ENCODE measurements around the gene NFKBIA.
"Not testable (repeated sequence)": the region's sequence is repeated elsewhere in the genome, so short reads cannot be mapped to it uniquely, and the experiment has no call there.

Gene NFKBIA, protein sequence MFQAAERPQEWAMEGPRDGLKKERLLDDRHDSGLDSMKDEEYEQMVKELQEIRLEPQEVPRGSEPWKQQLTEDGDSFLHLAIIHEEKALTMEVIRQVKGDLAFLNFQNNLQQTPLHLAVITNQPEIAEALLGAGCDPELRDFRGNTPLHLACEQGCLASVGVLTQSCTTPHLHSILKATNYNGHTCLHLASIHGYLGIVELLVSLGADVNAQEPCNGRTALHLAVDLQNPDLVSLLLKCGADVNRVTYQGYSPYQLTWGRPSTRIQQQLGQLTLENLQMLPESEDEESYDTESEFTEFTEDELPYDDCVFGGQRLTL

DNA sequence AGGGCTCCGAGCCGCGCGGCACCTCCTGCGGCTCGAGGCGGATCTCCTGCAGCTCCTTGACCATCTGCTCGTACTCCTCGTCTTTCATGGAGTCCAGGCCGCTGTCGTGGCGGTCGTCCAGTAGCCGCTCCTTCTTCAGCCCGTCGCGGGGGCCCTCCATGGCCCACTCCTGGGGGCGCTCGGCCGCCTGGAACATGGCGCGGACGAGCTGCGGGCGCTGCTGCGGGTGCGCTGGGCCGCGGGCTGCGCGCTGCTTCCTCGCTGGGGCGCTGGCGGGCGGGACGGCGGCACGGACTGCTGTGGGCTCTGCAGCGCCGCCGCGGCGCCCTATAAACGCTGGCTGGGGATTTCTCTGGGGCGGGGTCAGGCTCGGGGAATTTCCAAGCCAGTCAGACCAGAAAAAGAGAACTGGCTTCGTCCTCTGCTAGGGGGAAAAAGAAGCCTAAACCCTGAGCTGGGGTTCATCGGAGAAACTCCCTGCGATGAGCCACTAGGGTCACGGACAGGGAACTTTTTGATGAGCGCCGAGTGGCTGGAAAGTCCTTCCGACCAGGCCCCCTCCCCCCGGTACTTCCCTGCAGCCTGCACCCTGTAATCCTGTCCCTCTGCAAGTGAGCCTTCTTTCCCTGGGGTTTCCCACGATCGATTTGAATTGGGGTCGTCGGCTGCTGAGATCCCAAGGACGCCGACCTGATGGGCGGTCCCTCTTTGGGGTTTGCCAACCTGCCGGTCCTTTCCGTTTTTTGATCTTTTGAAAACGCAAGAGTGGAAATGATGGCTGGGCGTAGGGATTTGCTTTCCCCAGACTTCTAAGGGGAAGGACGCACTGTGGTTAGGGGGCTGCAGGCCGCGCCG, at the start of gene NFKBIA:
Gene NFKBIA, minus strand, starts transcription at position 301 of the 855 bp plus-strand sequence. Its CDS starts 105 bp downstream, at position 196.
- DNase-seq: peak; percentile 34 to 94 (median 82)

DNA sequence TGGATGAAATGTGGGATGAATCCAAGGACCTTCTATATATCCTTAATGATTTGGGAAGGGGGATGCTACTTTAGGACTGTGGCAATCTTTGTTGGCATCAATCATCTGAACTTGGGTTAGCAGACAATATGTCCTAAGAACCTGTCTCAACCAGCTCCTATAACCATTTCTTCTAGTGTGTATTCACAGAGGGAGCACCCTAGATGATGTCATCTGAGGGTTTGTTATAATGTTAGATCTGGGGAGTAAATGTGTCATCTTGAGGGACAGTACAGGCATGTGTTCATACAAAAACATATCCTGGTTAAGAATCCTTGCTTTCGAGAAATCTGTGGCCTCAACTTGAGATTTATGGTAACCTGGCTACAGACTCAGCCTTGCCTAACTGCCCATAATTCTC, 41.9 kb upstream of the NFKBIA start:
- no peak for DNase-seq

DNA sequence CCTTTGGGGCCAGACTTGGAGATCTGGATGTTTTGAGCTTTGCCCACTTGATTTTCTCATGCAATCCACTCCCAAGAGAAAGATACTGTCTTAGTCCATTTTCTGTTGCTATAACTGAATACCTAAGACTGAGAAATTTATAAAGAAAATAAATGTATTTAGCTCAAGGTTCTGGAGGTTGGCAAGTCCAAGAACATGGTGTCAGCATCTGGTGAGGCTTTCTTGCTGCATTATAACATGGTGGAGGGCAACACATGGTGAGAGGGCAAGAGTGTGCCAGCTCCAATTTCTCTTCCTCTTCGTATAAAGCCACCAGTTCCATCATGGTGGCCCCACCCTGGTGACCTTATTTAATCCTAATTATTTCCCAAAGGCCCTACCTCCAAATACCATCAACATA, 39.6 kb upstream of the NFKBIA start:
- DNase-seq: no peak

DNA sequence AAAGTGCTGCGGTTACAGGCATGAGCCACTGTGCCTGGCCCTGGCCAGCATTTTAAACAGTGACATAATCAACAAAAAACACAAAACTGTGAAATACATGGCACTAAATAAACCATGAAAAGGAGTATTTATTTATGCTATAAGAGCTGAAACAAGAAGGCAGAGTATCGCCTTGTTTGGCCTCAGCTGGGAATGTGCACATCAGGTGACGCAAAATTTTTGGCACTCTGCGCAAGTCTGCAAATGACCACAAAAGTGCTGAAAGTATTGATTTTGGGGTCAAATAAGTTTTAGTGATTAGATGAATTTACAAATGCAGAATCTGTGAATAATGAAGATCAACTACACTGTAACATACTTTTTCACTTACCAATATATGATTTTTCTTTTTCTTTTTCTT, 36.6 kb upstream of the NFKBIA start:
- no peak for DNase-seq

DNA sequence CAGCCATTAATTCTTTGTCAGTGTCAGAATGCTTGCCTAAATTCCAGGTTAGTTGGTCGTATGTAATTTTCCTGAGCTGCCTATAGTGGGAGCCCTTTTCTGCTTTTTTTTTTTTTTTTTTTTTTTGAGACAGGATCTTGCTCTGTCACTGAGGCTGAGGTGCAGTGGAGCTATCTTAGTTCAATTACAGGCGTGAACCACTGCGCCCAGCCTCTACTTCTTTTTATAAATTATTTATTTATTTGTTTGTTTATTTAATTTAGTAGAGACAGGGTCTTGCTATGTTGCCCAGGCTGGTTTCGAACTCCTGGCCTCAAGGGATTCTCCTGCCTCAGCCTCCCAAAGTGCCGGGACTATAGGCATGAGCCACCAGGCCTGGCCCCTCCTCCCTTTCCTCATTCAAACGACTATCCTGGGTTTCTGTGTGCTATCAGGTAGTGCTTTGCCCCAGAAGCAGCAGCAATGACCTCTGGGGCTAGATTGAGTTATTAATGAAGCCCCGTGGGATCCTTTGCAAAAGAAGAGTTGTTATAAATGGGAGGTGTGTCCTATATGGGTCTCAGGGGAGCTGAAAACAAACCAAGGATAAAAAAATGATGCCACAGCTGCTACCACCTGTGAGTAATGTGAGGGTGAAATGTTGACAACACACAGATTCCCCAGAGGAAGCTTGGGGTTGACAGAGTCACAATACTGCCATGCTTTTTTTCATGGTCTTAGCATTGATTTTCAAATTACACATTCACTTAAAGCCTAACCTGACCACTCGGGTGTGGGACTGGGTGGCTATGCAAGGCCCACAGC, 34.6 kb upstream of the NFKBIA start:
- DNase-seq: no peak

DNA sequence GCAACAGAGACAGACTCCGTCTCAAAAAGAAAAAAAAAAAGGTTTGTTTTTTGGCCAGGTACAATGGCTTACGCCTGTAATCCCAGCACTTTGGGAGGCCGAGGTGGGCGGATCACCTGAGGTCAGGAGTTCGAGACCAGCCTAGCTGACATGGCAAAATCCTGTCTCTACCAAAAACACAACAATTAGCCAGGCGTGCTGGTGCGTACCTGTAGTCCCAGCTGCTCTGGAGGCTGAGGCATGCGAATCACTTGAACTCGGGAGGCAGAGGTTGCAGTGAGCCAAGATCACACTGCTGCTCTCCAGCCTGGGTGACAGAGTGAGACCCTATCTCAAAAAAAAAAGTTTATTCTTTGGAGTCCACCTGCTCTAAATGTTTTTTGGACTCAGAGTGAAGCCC, 33.9 kb upstream of the NFKBIA start:
- not testable (repeated sequence) for DNase-seq

DNA sequence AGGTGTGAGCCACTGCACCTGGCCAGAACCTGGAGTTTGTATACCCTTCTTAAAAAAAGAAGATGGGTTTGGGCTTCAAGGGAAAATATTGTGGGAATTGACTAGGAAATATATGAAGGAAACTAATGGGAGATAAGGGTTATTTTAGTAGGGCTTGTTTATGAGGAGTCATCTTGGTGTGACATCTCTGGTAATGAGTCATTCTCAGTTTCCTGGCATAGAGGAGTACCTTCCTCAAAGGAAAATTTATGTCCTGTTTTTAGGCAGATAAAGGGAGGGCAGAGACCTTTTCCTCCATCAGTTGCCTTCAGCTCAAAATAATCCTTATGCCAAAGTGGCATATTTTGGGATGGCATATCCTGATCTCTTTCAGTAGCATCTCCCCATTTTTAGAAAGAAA, 30.6 kb upstream of the NFKBIA start:
- no peak for DNase-seq

DNA sequence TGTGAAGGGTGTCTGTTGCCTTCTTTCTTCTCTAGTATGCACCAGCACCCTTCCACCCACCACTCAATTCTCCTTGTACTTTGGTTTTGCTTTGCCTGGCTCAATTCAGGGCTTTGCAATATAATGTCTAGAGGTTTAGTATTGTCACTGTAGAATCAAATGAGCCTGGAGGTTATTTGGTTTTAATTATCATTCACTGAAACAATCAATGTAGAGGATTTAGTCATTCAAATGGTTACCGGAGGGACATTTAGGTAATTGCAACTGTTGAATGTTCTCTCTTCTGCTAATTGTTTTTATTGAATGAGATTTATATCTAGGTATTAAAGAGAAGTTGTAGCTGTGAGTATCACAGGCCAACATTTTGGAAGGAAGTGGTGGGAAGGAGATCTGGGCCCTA, 29.3 kb upstream of the NFKBIA start:
- DNase-seq: no peak

DNA sequence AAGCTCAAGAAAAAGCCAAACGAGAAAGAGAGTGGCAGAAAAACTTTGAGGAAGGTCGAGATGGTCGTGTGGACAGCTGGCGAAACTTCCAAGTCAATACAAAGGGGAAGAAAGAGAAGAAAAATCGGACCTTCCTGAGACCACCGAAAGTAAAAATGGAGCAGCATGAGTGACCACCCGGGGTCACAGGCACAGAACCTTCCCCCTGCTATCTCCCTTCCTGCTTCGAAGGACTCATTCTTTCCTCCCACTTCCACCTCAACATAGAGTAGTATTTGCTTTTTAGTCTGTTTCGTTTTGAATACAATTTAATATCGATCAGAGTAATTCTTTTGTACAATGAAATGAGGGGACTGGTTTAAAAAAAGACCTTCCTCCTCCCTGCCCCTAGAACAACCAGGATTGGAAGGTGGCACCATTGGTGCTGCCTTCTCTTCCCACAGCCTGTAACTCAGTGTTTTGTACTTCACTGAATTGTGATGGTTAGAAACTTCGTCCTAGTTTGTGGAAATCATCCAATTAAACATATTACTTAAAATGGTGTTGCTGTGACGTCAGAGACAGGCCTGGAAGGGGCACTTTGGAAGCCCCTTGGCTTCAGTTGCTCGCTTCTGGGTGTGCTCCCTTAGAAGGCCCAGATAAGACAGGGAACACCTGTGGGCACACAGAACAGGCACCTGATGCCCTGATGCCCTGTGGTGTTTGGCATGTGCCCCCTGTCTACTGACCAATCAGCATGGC, 26.1 kb upstream of the NFKBIA start:
- no peak for DNase-seq

DNA sequence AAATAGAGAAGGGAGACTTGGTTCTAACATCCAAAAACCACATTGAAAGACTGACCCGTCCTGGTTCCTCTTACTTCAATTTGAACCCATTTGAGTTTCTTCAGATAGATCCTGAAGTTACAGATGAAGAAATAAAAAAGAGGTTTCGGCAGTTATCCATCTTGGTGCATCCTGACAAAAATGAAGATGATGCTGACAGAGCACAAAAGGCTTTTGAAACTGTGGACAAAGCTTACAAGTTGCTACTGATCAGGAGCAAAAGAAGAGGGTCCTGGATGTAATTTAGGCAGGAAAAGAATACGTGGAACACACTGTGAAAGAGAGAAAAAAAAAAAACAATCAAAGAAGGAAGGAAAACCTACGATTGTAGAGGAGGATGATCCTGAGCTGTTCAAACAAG, 25.4 kb upstream of the NFKBIA start:
- DNase-seq: no peak

DNA sequence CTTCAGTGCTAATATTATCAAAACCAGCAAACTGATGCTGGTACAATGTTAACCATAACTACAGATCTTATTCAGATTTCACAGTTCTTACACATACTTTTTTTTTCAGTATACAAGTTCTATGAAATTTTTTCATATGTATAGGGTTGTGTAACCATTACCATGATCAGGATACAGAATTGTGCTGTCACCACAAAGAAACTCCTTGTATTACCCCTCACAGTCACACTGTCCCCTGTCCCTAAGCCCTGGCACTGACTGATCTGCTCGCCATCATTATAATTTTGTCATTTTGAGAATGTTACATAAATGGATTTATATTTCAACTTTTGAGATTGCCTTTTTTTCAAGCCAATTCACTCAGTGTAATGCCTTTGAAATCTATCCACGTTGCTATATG, 21.3 kb upstream of the NFKBIA start:
- DNase-seq: no peak

DNA sequence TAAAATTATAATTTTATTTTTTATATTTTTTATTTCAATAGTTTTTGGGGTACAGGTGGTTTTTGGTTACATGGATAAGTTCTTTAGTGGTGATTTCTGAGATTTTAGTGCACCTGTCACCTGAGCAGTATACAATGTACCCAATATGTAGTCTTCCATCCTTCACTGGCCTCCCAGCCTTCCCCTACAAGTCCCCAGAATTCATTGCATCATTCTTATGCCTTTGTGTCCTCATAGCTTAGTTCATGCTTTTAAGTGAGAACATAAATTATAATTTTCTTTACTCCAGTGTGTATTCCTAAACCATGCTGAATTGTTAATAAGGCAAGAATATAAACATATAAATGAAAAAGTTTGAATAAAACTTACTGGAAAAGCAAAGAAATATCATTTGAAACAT, 19.1 kb upstream of the NFKBIA start:
- no peak for DNase-seq

DNA sequence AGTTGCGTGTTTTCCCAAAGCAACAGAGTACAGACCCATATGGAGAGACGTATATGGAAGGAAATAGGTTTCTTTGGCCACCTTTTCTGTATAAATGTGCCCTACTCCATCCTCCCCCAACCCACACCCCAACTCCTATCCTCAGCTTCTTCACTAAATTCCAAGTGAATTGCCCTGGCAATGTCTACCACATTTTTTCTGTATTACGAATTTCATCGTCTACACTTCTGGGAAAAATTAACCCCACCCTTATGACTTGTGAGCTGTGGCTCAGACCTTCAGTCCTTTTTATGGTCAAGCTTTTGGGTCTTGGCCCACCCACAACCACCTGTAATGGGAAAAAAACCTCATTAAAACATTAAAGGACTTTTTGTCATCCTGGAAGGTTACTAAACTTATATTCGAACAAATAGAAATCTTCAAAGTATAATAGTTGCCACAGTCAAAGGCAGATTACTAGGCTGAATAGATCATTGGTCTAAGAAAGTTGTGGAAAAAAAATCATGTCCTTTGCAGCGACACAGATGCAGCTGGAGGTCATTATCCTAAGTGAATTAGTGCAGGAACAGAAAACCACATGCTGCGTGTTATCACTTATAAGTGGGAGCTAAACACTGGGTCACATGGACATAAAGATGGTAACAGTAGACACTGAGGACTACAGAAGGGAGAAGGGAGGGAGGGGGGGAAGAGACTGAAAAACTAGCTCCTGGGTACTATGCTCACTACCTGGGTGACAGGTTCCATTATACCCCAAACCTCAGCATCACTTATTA, 15.7 kb upstream of the NFKBIA start:
- DNase-seq: no peak

DNA sequence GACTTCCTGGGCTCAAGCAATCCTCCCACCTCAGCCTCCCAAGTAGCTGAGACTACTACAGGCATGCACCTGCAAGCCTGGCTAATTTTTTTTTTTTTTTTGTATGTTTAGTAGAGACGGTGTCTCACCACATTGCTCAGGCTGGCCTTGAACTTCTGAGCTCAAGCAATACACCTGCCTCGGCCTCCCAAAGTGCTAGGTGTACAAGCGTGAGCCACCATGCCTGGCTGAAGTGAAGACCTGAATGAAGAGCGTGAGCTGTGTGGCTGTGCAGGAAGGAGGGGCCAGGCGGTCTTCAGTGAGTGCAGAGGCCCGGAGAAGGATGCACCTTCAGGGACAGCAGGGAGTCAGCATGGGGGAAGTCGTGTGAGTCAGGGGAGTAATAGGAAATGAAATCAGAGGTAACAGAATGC, 14.9 kb upstream of the NFKBIA start:
- DNase-seq: no peak

DNA sequence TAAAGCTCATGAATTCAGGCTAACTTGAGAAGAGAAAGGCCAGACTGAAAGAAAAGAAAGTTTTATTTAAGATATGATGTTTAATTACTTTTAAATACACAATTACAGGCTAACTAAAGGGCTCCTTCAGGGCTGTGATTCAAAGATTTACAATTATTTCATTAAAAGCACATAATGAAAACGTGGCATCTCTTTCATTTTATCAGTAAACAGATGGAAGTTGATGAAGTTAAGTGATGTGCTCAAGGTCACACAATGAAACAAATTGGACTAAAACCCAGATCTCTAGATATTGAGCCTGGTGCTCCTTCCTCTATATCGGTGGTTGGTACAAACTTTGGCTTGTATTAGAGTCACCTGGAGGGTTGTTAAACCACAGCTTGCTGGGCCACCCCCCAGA, 13.5 kb upstream of the NFKBIA start:
- no peak for DNase-seq

DNA sequence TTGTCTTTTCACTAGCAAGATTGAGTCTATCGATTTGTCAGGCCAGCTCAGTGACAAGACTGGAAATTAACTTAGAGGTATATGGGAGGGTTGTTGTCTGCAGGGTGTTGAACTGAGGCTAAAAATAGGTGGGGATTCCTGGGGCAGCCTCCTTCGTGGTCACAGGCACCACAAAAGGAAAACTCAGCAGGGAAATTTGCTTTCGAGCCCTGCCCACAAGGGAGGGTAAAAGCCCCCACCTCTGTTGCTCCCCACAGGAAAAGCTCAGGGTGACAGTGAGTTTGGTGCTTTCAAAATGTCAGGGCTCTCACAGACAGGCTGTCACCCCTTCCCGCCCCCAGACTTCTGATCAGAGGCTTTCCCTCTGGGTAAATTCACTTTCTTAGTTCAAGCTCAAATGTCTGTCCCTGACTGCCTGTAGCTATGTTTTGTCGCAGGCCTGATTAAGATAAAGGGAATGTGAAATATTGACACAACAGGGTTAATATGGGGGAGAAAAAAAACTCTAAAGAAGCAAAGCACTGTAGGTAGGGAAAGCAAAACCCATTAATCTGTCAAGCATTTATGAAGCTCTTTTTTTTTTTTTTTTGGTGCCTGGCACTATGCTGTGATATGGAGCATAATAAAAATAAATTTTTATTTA, 11.7 kb upstream of the NFKBIA start:
- DNase-seq: no peak

DNA sequence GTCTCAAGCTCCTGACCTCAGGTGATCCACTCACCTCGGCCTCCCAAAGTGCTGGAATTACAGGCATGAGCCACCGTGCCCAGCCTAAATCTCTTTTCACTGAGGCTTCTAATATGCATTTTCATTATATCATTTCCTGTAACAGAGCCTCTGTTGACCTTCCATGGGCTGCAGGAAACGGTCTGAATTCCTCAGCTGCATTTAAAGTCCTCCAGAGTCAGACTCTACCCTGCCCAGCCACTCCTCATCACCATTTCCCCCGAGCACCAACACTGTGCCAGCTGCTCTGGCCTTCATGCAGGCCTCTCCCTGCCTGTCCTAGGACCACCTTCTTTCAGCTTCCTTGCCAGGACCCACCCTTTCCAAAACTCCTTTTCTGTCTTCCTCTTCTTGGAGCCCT, 9.8 kb upstream of the NFKBIA start:
- DNase-seq: no peak

DNA sequence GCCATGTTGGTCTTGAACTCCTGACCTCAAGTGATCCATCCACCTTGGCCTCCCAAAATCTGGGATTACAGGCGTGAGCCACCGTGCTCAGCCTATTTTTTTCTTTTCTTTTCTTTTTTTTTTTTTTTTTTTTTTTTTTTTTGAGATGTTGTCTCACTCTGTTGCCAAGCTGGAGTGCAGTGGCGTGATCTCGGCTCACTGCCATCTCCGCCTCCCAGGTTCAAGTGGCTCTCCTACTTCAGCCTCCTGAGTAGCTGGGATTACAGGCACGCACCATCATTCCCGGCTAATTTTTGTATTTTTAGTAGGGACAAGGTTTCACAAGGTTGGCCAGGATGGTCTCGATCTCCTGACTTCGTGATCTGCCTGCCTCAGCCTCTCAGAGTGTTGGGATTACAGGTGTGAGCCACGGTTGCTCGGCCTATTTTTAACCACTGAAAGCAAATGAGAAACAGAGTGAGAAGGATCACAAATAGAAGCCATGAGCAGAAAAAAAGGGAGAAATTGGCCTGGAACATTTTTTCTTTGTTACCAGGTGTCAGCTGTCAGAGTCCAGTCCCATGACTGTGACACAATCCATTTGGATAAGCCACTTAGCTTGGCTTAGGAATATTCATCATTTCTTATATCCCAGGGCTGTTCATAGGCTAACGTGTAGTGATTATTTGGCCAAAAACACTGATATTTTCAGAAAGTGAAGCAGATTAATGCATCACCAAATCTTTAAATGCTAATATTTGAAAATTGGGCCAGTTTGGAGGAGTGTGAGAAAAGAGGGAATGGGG, 7.9 kb upstream of the NFKBIA start:
- no peak for DNase-seq

DNA sequence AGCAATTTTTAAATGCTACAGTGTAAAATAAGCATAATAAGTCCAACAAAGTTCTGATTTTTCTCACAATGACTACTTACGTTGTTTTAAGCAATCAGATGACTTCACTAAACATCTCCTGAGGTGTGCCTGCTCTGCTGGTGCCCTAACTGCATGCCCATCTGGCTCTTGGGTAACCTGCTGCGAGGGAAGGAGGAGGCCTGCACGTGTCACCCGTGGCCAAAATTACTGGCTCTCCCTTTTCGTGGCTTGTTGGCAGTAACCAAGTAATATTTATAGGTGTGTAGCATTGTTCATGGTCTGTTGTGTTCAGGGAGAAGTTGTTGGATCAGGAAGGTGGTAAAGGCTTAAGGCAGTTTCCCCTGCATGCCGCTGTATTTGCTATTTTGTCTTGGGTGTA, 6.3 kb upstream of the NFKBIA start:
- DNase-seq: no peak
